ENCODE measurements around the gene FIS1.
"Not testable (repeated sequence)": the region's sequence is repeated elsewhere in the genome, so short reads cannot be mapped to it uniquely, and the experiment has no call there.

FIS1 gene

GRCh38 chr7:101253199-101253598 is 8.3 kb upstream of the FIS1 start:
- not testable (repeated sequence) for DNase-seq

- peak; percentile 95 for DNase-seq
These were observed 7.2 kb upstream of the FIS1 start for GRCh38 chr7:101251871-101252659.

GRCh38 chr7:101250324-101250723 is 5.4 kb upstream of the FIS1 start:
- no peak for DNase-seq

DNA sequence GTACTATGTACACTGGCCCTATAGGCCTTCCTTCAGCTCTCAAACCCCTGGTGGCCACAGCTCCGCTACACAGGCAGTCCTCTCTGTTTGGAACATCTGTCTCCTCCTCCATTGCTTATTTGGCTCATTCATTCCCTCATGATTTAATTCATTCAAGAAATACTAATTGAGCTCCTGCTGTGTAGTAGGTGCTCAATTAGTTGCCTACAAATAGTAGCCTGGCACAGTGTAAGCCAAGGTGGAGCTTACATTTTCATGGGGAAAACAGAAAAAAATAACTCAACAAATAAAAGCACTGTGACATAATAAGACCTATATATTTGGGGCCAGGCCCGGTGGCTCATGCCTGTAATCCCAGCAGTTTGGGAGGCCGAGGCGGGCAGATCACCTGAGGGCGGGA is 3.4 kb upstream of the FIS1 start:
- DNase-seq = no peak

GRCh38 chr7:101245147-101245668 is 327 bp upstream of the FIS1 start:
- no peak for DNase-seq

DNA sequence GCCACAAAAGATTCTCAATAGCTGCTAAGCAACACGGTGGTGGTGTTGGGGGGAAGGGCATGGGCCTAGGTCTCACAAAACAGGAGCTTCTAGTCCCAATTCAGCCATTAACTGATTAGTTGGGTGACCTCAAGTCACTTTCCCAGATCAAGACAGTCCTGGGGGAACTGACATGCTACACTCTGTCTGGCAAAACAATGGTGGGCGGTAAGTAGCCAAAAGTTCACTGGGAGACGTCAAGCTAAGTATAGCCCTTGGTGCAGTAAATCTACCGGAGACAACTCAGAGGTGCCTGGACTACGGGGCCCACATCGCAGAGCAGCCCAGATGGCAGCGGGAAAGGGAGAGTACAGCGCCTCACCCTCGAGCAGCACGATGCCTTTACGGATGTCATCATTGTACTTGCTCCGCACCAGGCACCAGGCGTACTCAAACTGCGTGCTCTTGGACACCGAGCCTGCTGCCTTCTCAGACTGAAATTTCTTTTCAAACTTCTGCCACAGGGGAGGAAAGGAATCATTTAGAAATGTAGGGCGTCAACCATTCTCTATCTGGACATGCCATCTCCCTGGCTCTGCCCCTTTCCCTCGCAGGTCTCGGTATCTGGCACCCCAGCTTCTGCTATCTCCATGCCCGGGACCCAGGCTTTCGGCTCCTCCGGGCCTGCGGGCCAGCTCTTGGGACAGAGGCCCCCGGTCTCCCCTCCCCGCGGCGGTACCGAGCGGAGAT is 1.1 kb downstream of the FIS1 start:
- no peak for DNase-seq

DNA sequence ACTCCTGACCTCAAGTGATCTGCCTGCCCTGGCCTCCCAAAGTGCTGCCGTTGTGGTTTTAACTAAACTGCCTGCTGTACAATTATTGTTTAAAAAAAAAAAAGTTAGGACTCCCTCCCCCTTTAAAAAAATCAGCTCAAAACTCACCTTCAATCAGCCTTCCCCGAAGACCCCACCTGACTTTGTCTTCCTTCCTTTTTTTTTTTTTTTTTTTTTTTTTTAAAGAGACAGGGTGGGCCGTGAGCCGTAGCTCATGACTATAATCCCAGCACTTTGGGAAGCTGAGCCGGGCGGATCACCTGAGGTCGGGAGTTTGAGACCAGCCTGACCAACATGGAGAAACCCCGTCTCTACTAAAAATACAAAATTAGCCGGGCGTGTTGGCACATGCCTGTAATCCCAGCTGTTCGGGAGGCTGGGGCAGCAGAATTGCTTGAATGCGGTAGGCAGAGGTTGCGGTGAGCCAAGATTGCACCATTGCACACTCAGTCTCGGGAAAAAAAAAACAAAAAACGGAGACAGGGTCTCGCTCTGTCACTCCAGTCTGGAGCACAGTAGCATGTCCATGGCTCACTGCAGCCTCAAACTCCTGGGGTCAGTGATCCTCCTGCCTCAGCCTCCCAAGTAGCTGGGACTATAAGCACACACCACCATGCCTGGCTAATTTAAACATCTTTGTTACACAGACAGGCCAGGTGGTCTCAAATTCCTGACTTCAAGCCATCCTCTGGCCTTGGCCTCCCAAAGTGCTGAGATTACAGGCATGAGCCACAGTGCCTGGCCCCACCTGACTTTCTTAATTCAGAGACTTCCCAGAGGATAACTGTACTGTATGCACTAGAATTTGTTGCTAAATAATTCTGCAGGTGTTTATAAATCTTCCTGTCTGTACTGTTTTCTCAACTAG is 3.2 kb downstream of the FIS1 start:
- no peak for DNase-seq

DNA sequence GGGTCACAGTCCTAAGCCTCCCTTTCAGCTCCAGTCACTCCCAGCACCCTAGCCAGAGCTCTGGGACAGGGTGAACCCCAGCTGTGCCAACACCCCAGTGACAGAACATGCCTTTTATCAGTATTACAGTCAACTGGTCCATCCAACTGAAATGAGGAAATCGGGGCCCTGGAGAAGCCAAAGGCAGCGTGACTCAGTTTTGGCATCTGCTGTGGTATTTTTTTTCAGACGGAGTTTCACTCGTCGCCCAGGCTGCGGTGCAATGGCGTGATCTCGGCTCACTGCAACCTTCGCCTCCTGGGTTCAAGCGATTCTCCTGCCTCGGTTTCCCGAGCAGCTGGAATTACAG is 3.9 kb downstream of the FIS1 start:
- DNase-seq = no peak

DNA sequence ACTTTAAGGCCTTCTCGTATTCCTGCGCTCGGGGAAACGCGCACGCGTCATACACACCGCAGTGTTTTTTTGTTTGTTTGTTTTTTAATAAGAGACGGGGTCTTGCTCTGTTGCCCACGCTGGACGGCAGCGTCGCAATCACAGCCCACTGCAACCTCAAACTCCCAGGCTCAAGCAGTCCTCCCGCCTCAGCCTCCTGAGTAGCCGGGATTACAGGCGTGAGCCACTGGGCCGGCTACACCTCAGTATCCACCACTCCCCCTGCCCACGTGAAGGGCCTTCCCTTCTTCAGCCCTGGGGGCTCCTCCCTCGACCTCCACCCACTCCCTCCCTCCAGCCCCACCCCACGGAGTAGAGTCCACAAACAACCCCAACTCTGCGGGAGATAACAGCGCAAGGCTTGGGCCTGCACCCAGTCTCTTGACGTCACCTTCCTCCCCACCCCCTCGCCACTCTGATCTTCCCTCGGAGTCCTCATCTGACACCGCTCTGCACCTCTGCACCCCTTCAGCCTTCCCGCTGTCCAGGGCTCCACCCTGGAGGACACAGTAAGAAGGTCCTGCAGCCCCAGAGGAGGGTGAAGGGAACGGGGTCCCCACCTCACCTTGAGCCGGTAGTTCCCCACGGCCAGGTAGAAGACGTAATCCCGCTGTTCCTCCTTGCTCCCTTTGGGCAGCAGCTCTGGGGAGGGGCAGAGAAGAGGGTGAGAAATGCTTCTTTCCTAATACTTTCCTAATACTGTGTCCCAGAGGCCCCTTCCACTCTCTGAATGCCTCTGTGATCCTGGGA is 4.5 kb downstream of the FIS1 start:
- DNase-seq = no peak

DNA sequence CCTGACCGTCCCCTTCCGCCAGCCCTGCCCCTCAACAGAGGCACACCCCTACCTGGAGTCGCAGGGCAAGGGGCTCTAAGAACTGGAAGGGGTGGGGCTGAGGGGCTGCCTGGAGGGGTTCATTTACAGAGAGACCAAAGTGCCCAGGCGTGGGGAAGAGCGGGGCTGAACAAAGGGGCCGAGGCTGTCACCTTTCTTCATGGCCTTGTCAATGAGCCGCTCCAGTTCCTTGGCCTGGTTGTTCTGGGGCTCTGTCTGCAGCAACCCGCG is 5.0 kb downstream of the FIS1 start:
- no peak for DNase-seq

DNA sequence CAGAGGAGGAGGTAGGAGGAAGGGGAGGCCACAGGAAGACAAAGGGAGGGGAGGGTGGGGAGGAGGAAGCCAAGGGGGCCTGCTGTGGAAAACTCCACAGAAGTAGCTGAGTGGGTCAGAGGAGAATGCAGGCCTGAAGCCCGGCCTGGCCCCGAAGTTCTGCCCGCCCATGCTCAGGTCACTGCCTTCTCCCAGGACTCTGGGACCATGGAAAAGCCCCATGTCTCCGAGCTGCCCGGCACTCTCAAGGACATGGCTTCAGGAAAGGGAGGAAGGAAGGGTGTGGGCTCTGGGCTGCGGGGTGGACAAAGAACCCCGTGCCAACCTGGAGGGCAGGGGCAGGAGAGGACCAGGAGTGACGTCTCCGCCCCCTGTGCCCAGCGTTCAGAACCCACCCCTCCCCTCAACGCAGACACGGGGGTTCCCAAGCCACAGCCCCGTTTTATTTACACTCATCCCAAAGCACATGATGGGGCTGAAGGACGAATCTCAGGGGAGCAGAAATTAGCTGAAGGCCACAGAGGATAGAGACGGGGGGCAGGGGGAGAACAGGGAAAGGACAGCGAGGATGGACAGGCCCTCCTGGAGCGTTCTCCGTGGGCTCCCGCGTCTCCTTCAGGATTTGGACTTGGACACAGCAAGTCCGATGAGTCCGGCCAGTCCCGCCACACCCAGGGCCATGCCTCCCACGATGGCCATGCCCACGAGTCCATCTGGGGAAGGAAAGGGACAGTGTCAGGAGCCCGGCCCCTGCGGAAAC is 5.5 kb downstream of the FIS1 start:
- DNase-seq = no peak

- DNase-seq = no peak
These were observed 6.4 kb downstream of the FIS1 start for GRCh38 chr7:101238226-101239182.

- DNase-seq = no peak
These were observed 7.4 kb downstream of the FIS1 start, which contains the start of gene CLDN15 for GRCh38 chr7:101237206-101238067. Gene CLDN15, minus strand, starts transcription at chr7:101237802. Its CDS starts 221 bp downstream, at chr7:101237581.

DNA sequence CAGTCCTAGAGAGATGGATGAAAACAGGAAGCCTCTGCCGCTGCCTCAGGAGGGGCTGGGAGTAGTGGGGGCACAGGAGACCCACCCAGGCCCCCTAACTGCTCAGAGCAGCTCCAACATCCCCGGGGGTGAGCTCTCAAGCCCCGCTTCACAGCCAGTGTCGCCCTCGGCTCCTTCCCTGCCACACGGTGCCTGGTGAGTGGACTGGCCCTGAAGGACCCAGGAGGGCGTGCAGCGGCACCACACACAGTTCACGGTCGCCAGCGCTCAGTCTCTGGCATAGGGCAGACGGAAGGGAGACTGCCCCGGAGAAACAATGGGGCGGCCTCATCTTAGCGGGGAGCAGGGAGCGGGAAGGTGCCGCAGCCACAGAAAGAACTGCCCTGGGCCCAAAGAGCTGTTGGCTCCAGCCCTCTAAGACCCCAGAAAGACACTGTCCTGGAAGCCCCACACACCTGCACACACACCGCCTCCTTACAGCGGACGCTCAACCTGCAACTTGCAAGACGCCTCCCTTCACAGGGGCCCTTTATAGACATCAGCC is 8.5 kb downstream of the FIS1 start:
- DNase-seq = no peak

DNA sequence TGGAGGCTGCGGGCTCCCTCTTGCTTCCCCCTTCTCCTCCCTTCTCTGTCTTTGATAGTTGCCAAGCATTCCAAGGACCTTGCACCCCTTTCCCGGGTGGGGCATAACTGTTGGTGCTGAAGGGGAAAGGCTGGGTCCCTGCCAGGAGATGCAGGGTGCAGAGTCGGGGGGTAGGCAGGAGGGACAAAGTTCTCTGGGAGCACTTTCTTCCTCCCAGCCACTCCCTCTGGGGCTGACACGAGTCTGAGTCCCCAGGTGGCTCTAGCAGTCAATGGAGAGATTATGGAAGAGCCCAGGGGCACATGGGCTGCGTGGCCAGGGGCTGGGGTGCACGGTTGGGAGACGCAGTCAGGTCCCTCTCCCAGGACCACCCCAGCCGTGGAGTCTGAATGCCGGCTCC is 9.4 kb downstream of the FIS1 start:
- no peak for DNase-seq

DNA sequence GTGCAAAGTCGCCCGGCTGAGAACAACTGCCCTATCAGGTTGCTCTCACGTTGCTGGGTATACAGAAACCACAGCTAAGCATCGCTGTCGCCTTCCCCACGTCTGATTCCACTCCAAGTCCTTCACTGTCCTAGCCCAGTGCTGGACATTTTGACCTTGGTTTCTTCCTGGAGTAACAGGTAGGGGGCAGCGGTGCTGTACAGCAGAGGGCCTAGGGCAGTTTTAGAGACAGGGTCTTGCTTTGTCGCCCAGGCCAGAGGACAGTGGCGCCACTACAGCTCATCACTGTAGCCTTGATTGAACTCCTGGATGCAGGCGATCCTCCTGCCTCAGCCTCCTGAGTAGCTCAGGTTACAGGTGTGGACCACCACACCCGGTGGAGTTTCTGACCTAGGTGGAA is 9.8 kb downstream of the FIS1 start:
- DNase-seq = no peak

DNA sequence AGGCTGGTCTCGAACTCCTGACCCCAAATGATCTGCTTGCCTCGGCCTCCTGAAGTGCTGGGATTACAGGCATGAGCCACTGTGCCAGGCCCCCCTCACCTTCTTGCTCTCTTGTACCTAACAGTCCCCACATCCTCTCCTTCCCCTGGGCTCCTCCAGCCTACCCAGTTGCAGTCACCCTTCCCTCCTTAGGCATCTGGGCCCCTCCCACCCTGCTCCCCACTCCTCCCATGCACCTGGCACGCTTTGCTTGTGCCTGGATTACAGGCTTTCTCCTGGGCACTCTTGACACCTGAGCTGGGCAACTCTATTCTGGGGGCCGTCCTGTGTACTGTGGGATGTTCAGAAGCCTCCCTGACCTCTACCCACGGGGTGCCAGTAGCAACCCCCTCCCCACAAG is 10.2 kb downstream of the FIS1 start:
- DNase-seq = no peak

GRCh38 chr7:101233907-101234547 is 10.9 kb downstream of the FIS1 start:
- DNase-seq = no peak

Data from NCI-H1048 (cell line).